Ishikawa (cell line): ENCODE results near the gene PARD3.

Experiments used
- CEBPB ChIP-seq: IDR thresholded peaks from 2 replicates; pipeline ENCODE4 v1.6.1; 2012
- CREB1 ChIP-seq: IDR thresholded peaks from 2 replicates; pipeline ENCODE4 v1.6.1; 2012; ENCODE audit warnings: low read depth
- EGR1 ChIP-seq: IDR thresholded peaks from 2 replicates; pipeline ENCODE4 v1.6.1; 2012
- EP300 ChIP-seq: IDR thresholded peaks from 2 replicates; pipeline ENCODE4 v1.6.1; 2012; ENCODE audit warnings: borderline replicate concordance
- FOXM1 ChIP-seq: IDR thresholded peaks from 2 replicates; pipeline ENCODE4 v1.6.1; 2012; ENCODE audit warnings: low read depth, borderline replicate concordance
- MAX ChIP-seq: IDR thresholded peaks from 2 replicates; pipeline ENCODE4 v1.6.1; 2012
- NFIC ChIP-seq: IDR thresholded peaks from 2 replicates; pipeline ENCODE4 v1.6.1; 2012
- RAD21 ChIP-seq: IDR thresholded peaks from 2 replicates; pipeline ENCODE4 v1.6.1; 2012; ENCODE audit warnings: low read depth
- TAF1 ChIP-seq: IDR thresholded peaks from 2 replicates; pipeline ENCODE4 v1.6.1; 2012; ENCODE audit warnings: low read depth, mild to moderate bottlenecking
- TCF12 ChIP-seq: IDR thresholded peaks from 2 replicates; pipeline ENCODE4 v1.6.1; 2012; ENCODE audit warnings: low read depth
- TEAD4 ChIP-seq: IDR thresholded peaks from 2 replicates; pipeline ENCODE4 v1.6.1; 2012
- YY1 ChIP-seq: IDR thresholded peaks from 2 replicates; pipeline ENCODE4 v1.6.1; 2012; ENCODE audit warnings: low read depth
- ZBTB7A ChIP-seq: IDR thresholded peaks from 2 replicates; pipeline ENCODE4 v1.6.1; 2012; ENCODE audit warnings: low read depth
- TF ChIP-seq, protein P1 (sequence below): IDR thresholded peaks from 2 replicates; pipeline ENCODE4 v1.6.1; 2012
- TF ChIP-seq, protein P2 (sequence below): IDR thresholded peaks from 2 replicates; pipeline ENCODE4 v1.6.1; 2012; ENCODE audit warnings: low read depth, mild to moderate bottlenecking

The PARD3 gene

GRCh38 chr10:34449836-34450235, 365.3 kb downstream of the PARD3 start:
- no peak for TF ChIP-seq EP300
- no peak for TF ChIP-seq TAF1
- TF ChIP-seq YY1: no peak
- no peak for TF ChIP-seq RAD21
- no peak for TF ChIP-seq ZBTB7A
- no peak for TF ChIP-seq CEBPB
- no peak for TF ChIP-seq CREB1
- no peak for TF ChIP-seq FOXM1
- TF ChIP-seq NFIC: no peak
- no peak for TF ChIP-seq TCF12
- TF ChIP-seq EGR1: no peak

DNA sequence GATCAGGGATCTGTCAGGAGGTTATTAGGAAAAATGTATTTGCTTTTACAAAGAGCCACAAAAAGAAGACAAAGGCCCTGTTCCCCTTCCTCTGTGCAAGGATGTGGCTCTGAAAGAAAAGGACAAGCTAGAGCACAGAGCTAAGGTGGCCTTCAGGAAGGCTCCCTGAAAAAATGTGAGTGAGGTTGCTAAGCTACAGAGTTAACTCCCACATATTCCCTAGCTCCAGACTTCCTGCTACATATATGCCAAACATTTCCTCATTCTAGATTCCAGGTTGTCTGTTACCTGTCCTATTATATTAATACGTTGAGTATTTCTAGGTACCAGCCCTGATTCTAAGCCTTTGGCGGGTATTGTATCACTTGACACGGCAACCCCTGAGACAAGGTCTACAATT, 369.0 kb downstream of the PARD3 start:
- no peak for TF ChIP-seq FOXM1
- no peak for TF ChIP-seq YY1
- no peak for TF ChIP-seq TEAD4
- no peak for TF ChIP-seq CREB1
- TF ChIP-seq, protein P1, sequence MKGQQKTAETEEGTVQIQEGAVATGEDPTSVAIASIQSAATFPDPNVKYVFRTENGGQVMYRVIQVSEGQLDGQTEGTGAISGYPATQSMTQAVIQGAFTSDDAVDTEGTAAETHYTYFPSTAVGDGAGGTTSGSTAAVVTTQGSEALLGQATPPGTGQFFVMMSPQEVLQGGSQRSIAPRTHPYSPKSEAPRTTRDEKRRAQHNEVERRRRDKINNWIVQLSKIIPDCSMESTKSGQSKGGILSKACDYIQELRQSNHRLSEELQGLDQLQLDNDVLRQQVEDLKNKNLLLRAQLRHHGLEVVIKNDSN: no peak
- no peak for TF ChIP-seq NFIC
- TF ChIP-seq EGR1: no peak
- TF ChIP-seq, protein P2, sequence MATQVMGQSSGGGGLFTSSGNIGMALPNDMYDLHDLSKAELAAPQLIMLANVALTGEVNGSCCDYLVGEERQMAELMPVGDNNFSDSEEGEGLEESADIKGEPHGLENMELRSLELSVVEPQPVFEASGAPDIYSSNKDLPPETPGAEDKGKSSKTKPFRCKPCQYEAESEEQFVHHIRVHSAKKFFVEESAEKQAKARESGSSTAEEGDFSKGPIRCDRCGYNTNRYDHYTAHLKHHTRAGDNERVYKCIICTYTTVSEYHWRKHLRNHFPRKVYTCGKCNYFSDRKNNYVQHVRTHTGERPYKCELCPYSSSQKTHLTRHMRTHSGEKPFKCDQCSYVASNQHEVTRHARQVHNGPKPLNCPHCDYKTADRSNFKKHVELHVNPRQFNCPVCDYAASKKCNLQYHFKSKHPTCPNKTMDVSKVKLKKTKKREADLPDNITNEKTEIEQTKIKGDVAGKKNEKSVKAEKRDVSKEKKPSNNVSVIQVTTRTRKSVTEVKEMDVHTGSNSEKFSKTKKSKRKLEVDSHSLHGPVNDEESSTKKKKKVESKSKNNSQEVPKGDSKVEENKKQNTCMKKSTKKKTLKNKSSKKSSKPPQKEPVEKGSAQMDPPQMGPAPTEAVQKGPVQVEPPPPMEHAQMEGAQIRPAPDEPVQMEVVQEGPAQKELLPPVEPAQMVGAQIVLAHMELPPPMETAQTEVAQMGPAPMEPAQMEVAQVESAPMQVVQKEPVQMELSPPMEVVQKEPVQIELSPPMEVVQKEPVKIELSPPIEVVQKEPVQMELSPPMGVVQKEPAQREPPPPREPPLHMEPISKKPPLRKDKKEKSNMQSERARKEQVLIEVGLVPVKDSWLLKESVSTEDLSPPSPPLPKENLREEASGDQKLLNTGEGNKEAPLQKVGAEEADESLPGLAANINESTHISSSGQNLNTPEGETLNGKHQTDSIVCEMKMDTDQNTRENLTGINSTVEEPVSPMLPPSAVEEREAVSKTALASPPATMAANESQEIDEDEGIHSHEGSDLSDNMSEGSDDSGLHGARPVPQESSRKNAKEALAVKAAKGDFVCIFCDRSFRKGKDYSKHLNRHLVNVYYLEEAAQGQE: no peak
- TF ChIP-seq TAF1: no peak

DNA sequence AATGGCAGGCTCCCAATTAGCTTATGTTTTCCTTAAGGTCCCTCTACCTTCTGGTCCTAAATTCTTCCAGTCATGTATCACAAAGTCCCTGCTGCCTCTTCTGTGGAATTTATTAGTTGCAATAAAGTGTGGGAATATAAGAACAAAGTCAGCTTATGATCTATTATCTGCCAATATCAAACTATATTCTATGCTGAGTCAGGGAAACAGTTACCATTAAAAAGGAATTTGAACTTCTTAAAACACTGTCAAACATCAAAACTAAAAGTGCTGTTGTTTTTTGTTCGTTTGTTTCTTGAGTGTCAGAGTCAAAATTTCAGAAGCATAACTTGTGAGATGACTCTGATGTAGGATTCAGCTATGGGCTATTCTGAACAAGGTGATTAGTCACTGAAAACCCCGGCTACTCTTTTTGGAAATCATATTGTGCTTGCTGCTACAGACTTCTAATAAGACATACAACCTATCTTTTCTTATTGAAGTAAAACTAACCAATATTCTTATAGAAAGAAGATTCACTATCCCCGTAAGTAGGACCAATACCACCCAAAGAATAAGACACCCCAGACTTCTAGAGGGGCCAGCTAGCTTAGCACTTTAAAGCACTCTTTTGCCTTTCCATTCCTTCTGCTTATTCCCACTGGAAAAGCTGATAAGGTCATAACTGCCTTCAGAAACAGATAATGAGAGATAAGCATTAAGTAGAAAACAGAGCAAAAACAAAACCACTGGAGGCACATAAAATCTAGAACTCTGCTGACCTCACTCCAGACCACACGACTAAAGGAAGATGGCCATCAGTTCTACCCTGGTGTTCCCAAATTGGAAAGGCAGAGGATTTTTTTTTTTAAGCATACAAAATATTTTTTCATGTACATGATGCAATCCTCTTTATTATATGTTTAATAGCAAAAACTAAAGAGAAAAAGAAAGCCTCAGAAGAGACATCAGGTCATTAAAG, 370.6 kb downstream of the PARD3 start:
- TF ChIP-seq ZBTB7A (no peak), MAX (no peak), EGR1 (no peak), TEAD4 (no peak), RAD21 (no peak), CREB1 (no peak), NFIC (no peak), YY1 (no peak), CEBPB (no peak), FOXM1 (no peak), TCF12 (no peak)
- TF ChIP-seq, protein P1: no peak

- TF ChIP-seq YY1 (no peak), NFIC (no peak), ZBTB7A (no peak), CREB1 (no peak), TCF12 (no peak), EP300 (no peak), MAX (no peak), TEAD4 (no peak), CEBPB (no peak), RAD21 (no peak), TAF1 (no peak), FOXM1 (no peak), EGR1 (no peak)
- TF ChIP-seq, protein P1: no peak
- TF ChIP-seq, protein P2: no peak
Observed at GRCh38 chr10:34438741-34439140, 376.4 kb downstream of the PARD3 start.

GRCh38 chr10:34437906-34438305, 377.2 kb downstream of the PARD3 start:
- TF ChIP-seq YY1: no peak
- no peak for TF ChIP-seq FOXM1
- no peak for TF ChIP-seq CEBPB
- TF ChIP-seq ZBTB7A: no peak
- TF ChIP-seq, protein P2: no peak
- TF ChIP-seq, protein P1: no peak
- TF ChIP-seq CREB1: no peak
- TF ChIP-seq MAX: no peak
- TF ChIP-seq EGR1: no peak
- TF ChIP-seq NFIC: no peak
- TF ChIP-seq TAF1: no peak
- TF ChIP-seq EP300: no peak
- no peak for TF ChIP-seq TCF12
- no peak for TF ChIP-seq TEAD4
- TF ChIP-seq RAD21: no peak
